NCI-H2196 (cell line): ENCODE results near the gene GPR78.

Experiments
- DNase-seq: peaks from one replicate; lab custom pipeline; 2025; ENCODE audit not compliant: unreplicated experiment; lab: John Stamatoyannopoulos, UW

GPR78 gene

DNA sequence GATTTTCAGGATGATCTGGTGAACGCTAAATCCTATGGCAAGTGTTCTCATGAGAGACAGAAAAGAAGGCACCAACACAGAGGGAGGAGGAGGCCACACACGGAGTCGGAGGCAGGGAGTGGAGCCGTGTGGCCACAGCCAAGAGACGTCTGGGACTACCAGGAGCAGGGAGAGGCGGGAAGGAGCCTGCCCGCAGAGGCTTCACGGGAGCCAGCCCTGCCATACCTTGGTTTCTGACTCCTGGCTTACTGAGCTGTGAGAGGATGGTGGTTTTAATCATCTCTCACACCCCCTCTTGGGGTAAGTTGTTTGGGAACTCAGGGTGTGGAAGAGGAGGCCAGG lies 33.5 kb upstream of the GPR78 start:
- DNase-seq = no peak

DNA sequence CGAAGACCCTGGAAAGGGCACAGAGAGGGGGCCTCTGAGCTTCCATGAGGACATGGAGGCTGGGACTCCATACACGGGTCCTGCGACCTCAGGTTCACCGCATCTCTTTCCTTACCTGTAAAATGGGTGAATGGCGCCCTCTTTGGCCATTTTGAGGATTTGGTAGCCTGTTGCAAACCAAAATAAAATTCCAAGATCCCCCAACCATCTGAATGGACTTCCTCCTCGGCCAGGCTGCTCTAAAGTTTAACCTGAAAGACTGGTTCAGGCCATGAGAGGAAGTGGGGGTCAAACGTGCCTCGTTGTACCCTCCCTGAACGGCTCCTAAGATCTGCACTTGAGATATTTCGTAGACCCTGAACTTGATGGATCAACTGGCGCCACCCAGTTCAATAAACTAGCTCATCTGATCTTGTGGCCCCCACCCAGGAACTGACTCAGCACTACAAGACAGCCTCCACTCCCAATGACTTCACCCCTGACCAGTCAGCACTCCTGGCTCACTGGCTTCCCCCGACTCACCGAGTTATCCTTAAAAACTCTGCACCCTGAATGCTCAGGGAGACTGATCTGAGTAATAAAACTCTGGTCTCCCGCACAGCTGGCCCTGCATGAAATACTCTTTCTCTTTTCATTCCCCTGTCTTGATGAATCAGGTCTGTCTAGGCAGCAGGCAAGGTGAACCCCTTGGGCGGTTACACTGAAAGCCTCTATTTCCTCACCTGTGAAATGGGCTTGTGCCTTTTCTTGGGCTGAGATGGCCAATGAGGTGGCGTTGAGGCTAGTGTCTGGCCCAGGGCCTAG lies 32.9 kb upstream of the GPR78 start:
- no peak for DNase-seq

DNA sequence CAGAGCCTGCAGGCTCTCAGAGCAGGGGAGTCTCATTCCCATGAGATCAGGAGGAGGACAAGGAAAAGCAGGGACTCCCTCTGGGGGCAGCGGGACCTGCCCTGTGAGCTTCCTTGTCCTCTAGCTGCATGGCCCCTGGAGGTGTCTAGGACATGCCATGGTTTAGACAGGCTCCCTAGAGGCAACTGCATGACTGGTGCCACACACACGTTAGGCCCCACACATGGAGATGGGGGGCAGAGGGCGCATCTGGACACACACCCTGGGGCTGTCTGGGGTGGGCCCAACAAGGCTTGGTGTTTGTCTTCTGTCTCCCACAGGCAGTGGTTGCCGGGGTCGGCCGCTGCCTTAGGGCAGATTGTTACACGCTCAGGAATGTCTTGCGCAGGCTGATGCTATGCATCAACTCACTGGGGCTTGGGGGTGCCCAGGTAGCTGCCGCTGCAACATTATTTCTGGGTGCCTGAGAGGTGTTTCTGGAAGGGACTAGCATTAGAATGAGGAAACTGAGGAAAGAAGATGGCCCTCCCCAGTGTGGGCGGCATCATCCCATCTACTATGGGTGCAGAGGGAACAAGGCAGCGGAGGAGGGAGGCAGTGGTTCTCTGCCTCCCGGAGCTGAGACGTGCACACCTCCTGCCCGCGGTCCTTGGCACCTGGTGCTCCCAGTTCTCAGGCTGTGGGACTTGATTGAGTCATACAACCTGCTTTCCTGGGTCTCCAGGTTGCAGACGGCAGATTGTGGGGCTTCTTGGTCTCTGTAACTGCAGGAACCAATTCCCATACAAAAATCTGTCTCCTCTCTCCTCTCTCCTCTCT lies 32.1 kb upstream of the GPR78 start:
- DNase-seq = no peak

DNA sequence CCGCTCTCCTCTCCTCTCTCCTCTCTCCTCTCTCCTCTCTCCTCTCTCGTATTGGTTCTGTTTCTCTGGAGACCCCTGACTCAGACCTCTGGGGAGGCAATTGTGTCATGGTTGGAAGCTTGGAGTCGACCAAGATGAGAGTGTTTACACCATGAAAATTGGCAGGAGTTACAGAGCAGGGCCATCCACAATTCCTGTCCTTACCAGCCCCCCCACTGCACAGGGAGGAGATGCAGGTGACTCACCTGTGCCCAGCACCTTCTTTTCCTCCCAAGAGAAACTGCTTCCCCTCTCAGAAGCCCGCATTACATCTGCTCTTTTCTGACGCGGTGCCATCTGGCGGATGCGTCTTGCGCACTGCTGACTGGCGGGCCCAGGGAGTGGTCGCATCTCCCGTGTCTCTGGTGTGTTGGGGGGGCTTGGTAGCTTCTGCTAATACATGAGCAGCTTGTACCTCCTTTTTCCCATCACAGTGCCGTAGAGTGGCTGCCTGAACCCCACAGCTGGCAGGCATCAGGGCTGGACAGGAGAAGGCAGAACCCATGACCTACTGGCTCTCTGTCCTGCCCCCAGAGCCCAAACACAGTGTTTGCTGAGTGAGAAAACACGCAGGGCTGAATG lies 31.4 kb upstream of the GPR78 start:
- DNase-seq = no peak

DNA sequence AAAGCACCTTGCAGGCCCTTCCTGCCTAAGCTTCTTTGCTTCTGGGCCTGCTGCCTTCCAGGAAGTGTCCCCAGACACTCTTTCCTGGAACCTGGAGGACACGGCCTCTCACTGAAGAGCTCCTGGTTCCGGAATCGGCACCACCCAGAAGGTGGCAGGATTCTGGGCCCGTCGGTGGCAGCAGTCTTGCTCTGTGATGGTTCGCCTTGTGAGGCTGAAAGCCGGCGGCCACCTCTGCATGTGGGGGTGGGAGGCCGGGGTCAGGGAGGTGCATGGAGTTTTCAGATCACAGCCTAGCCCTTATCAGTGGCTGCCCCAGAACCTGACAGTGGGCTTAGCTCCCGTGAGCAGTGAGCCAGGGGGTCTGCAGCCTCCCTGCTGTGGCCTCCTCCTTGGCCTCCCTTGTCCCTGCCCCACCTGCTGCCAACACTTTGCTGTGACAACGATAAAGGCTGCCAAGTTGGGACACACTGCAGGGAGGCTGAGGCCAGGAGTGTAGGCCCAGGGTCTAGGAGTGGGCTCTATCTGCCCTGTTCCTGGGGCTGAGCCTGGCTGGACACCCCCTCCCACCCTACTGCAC lies 30.8 kb upstream of the GPR78 start:
- no peak for DNase-seq

DNA sequence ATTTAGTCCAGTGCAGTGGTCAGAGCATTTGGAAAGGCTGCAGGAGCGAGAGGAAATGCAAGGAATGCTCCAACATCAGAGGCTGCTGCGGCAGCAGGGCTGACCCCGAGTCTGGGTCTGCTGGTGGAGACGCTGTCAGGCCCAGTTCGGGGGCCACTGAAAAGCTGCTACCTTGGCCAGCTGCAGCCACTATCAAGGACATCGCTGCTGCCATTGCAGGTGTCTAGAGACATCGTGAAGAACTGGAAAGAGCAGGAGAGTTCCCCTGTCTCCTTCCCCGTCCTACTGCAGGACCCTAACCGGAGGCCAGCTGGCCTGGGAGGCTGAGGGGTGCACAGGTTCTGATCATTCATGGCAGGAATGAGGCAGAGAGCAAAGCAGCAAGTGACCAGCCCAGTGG lies 29.5 kb upstream of the GPR78 start:
- no peak for DNase-seq

DNA sequence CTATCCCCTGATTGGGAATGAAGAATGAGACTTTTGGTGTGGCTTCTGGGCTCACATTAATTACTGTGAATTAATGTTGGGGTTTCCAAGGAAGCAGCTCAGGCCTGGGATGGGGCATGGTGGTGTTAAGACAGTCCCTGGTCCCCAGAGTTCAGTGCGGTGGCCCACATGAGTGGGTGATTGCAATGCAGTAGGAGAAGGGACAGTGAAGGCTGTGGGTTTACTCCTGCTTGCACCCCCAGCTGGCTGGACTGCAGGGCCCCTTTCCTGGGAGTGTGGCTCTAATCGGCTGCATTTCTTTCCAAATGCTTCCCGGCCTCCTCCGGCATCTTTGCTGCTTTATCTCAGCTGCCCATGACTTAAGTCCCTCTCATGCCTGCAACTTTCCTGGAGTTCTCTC lies 28.2 kb upstream of the GPR78 start:
- no peak for DNase-seq

DNA sequence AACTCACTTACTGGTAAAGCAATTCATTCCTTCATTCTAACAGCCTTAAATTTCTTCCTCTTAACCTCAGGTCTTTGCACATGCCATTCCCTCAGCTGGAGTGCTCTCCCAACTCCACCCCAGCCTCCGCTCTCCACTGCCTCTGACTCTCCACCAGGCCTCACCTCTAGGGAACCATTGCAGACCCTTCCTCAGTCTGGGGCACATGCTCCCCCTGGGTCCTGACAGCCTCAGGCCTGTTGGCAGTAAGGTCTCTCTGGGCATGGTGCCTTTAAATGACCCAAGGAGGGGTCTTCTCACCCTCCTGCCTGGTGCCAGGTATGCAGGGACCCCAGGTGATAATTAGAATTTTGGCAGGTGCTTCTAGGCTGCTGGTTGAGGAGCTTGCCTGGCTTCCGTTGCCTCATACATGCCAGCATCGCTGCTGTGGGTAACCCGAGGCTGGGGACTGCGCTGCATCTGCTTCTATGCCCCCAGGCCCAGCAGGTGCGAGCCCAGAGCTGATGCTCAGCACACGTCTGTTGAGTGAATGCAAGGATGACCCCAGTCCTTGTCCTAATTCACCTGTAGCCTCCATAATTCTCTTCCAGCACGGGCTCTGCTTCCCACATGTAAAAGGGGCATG lies 27.5 kb upstream of the GPR78 start:
- no peak for DNase-seq

DNA sequence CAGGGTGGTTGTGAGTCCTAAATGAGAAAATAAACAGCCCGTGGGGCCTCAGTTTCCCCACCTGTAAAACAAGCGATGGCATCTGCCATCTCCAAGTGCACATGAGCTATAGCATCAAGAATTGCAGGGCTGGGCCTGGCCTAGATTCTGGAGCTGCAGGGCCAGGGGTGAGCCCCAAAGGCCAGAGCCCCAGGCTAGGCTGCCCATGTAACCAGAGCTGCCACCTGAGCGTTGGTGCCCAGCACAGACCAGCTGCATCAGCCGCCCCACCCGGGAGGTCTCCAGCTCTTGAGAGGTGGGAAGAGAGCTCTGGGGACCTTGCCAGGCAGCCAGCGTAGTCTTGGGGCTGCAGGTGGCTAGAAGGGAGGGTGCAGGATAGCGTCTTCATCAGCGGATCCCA lies 27.0 kb upstream of the GPR78 start:
- no peak for DNase-seq

DNA sequence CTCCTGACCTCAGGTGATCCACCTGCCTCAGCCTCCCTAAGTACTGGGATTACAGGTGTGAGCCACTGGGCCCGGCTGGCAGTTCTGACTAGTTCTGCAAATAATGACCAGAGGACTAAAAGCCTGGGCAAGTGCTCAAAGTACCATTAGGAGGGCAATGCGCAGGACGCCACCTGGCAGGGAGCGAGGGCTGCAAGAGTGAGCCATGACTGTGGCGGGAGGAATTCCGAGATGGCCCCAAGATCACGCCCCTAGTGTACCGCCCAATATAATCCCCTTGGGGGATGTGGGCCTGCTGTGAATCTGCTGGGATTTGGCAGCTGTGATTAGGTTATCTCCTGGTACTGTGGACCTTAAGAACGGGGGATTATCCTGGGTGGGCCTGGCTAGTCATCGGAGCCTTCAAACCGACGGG lies 26.2 kb upstream of the GPR78 start:
- no peak for DNase-seq

DNA sequence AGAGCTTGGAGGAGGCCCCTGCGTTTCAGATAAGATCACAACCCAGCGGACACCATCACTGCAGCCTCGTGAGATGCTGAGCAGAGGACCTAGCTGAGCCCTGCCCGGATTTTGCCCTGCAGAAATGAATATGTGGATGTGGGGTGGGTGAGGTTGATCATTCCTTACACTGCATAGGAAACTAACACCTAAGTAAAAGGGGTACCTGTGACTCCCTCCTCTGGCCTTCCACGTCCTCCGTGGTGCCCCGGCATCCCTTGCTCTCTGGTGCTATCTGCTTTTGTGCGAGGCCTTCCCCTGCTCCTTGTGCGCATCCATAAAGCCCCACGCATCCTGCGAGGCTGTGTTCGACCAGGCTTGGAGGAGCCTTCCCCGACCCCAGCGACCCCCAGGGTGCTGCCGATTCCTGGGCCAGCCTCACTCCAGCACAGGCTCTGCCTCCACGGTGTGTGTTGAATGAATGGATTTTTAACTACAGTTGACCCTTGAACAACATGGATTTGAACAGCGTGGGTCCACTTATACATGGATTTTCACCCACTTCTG lies 25.6 kb upstream of the GPR78 start:
- DNase-seq = no peak

DNA sequence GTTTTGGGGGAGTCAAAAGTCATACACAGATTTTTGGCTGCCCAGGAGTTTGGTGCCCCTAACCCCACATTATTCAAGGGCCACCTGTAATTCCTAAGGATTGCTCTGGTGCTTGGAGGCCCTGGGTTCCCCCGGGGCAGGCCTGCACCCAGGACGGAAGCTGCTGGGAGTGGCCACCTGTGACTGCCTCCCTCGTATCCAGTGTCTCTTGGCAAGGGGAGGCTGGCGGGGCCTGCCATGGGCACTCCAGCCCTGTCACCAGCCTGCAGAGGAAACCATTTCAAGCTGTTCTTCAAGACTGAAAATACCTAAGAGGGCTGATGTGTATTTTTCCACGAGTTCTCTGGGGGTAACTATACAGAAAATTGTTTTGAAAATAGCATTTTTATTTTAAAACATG lies 24.5 kb upstream of the GPR78 start:
- DNase-seq = no peak

DNA sequence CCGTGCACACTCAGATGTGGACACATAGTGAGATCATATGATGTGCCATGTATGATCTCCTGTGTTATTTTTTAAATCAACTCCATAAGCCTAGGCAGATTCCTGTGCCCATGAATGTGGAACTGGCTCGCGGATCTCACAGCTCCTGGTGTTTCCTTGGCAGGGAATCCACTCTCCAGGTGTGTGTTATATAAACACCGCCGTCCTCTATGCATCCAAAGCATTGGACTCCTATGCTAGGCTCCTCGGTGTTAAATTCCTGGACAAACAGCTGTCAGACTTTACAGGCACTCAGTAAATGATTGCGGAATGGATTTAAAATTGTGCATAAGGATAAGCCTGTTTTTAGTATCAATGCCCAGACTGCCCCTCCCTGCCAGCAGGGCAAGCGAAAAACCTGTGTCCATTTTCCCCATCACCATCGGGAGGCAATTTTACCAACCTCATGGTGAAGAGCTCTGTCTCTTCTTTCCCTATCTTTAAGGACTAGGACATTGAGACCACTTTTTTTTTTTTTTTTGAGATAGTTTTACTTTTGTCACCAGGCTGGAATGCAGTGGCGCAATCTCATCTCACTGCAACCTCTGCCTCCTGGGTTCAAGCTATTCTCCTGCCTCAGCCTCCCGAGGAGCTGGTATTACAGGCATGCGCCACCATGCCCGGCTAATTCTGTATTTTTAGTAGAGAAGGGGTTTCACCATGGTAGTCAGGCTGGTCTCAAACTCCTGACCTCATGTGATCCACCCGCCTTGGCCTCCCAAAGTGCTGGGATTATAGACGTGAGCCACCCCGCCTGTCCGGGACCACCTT lies 23.6 kb upstream of the GPR78 start:
- no peak for DNase-seq

DNA sequence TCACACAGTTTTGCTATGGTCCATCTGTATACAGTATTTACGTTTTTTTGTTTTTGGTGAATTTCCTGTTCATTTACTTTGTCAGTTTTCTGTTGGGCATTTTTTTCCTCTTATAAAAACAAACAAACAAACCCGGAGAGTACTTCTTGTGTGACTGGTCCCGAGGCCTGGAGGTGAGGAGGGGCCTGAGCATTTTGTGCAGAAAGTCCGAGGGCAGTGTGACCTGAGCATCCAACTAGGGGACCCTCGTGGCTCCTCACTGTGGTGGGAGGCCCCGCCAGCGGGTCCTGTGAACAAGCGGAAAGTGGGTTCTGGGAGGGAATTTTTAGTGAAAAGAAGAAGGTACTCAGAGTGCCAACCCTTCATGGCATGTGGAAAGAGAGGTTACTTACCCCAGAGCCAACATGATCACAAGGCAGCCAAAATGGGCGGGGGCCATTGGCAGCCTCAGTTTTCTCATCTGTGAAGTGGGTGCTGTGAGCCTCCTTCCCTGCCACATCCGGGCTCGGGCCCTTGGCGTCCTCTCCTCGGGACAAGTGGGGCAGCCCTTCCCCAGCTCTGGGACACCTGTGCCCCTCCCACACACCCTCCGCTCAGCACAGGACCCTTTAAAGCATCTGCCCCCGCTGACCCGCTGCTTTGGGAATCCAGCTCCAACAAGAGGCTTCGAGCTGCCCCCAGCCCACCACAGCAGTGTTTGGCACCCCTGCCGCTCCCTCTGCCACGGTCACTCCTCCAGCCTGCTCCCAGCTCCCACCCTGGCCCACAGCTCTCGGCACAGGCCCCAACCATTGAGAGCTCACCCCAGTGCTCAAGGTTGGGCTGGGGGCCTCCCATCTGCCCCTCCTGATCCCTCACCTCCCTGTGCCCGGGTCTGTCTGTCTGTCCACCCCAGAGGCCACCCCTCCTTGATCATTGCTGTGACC lies 22.8 kb upstream of the GPR78 start:
- DNase-seq = no peak

DNA sequence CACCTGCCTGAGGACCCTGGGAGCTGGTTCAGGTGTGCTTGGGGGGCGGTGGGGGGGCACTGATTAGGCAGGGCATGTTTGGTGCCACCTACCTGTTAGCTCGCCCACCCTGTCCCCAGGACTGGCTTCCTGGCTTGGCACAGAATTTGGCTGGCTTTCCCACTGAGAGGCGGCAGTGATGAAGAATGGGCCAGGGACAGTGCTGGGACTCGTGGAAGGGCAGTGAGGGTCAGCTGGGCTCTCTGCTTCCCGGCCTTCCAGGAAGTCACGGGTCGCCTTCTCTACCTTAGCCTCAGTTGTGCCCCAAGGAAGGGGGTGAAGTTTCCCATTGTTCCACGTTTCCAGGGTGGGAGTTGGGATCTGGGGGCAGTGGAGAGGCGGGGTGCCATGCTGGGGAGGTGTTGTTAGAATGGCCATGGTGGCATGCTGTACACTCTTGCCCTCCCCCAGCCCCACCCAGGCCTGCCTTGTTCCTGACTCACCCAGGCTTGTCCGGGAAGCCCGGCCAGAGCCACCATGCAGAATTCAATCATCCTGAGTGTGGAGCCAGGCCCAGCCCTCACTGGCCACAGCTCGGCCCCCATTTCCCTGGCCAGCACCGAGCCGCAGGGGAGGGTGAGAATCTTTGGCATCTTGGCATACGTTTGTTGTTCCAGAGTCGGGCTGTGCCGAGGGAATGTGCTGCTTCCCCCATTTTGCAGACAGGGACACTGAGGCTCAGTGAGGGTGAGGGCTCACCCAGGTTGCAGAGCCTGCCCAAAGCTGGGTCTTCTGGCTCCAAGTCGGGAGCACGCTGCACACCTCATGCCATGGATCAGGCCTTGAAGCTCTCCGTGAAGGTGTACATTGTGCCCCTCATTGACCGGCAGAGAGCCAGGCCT lies 21.9 kb upstream of the GPR78 start:
- DNase-seq = no peak

DNA sequence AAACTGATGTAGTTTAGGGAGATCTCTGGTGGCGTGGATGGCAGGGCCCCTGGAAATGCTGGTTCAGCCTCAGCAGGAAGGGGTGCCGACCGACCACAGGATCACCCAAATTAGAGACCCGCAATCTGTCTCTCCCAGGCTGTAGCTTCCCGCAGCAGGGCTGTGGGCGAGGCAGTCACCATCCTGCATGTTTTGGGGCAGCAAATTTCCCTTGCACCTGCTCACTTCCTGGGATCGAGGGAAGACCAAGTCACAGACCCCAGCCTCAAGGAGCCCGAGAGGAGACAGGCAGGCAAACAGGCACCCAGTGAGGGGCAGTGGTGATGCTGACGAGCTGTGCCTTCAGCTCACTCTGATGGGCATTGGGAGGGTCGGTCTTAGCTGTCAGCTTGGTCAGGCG lies 21.2 kb upstream of the GPR78 start:
- DNase-seq = no peak

DNA sequence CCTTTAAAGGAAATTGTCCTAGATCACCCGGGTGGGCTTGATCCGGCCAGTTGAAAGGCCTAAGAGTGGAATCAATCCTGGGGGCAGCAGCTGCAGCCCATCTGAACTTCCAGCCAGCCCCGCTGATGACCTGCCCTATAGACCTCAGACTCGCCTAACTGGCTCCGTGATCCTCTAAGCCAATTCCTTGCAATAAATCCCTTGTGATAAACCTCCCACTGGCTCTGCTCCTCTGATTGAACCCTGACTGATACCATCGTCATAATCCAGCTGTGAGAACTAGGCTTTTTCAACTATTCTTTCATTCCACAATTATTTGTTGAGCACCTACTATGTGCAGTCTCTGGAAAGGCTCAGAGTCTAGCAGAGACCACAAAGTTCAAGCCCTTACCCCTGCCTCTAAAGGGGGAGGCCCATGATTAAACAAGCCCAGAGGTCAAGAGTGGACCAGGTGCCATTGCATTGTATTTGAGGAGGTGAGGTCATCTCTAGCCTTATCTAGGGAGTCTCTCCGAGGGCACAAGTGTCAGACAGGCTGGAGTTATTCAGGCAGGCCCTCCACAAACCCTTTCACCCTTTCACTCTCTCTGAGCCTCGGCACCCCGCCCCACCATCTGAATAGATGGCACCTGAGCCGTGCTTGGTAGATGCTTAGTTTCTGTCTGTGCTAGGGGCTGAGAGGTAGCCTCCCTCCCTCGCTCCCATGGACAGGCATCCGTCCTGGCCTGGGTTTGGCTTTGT lies 20.5 kb upstream of the GPR78 start:
- DNase-seq = no peak
